SK-N-MC (cell line): ENCODE measurements around the gene EGFR.

Experiments
- DNase-seq: peaks from one replicate; pipeline ENCODE4 v3.0.0-alpha.2; 2011; ENCODE audit warnings: low read depth, low spot score
- H3K27ac ChIP-seq: fragments of 200-600 bp; sonication (generic); 2 replicates; pipeline ENCODE4 v1.5.1; 2016; ENCODE audit warnings: mixed run types
- H3K36me3 ChIP-seq: fragments of 200-600 bp; sonication (generic); 2 replicates; pipeline ENCODE4 v1.6.1; 2017; ENCODE audit warnings: antibody characterized with exemption, low read length, mixed read lengths; ENCODE audit not compliant: insufficient read depth
- H3K4me3 ChIP-seq: fragments of 200-600 bp; sonication (generic); 2 replicates; pipeline ENCODE4 v1.5.1; 2016
- H3K9ac ChIP-seq: fragments of 200-600 bp; sonication (generic); 2 replicates; pipeline ENCODE4 v1.8.0; 2017; ENCODE audit warnings: mixed run types, mixed read lengths; ENCODE audit not compliant: insufficient read length
- H3K9me3 ChIP-seq: fragments of 200-600 bp; sonication (generic); 2 replicates; pipeline ENCODE4 v1.6.1; 2017; ENCODE audit warnings: low read depth, mild to moderate bottlenecking, antibody characterized with exemption, low read length, moderate library complexity, mixed read lengths
- EZH2 ChIP-seq: fragments of 200-600 bp; sonication (generic); IDR thresholded peaks from one replicate; pipeline ENCODE4 v1.6.1; 2017; ENCODE audit warnings: antibody characterized with exemption
- FOXP2 ChIP-seq: optimal IDR thresholded peaks from 2 replicates; pipeline ENCODE3; 2011; ENCODE audit warnings: mild to moderate bottlenecking, moderate library complexity; ENCODE audit not compliant: insufficient read depth; ENCODE audit errors: extremely low read length, control extremely low read depth
- POLR2AphosphoS5 ChIP-seq: IDR thresholded peaks from 2 replicates; pipeline ENCODE4 v1.6.1; 2012; ENCODE audit warnings: mild to moderate bottlenecking, low read depth, low read length, borderline replicate concordance

EGFR gene

DNA sequence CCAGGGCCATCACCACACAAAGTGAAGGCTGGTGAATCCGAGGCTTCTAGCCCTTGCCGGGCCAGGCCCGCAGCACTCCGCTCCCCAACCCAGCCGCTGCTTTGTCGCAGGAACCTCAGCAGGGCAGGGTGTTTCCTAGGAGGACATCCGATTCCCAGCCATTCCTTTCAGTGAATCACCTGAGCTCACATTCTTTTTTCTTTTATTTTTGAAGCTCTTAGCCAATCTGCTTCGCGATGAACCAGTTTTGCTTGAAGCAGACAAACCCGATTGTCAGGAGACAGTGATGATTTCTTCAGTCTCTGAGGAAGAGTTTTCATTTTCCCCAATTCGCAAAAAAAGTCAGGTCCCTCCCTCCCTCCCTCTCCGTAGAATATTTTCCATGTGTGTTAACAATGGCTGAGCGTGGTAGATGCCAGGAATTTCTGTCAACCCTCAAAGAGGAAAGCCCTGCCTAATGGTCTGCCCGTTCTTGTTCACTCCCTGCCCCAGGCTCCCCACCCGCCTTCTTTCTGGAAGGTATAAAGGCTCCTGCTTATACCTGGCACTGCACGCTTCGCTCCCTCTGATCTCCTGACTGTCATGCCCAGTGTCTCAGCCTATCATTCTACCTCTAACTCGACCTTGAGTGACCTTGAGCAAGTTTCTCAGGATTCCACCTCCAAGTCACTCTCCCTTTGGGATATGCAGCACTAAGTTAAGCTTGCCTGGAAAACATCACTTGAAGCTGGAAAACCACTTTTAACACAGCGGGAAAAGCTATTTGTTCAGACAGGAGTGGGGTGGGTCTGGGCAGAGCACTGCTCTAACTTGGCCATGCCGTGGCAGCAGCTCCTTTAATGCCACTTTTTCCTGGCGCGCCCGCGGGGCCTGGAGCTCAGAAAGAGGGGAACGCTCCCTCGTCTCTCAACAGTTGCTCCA lies 35.1 kb downstream of the EGFR start:
- no peak overlapping the region for H3K4me3 ChIP-seq
- no peak overlapping the region for H3K9ac ChIP-seq
- H3K36me3 ChIP-seq = no peaks in the 10 kb centered on the region
- TF ChIP-seq FOXP2 (no peak), POLR2AphosphoS5 (no peak), EZH2 (no peak)
- no peak for DNase-seq
- H3K27ac ChIP-seq = no peak overlapping the region
- H3K9me3 ChIP-seq = no peaks in the 10 kb centered on the region

DNA sequence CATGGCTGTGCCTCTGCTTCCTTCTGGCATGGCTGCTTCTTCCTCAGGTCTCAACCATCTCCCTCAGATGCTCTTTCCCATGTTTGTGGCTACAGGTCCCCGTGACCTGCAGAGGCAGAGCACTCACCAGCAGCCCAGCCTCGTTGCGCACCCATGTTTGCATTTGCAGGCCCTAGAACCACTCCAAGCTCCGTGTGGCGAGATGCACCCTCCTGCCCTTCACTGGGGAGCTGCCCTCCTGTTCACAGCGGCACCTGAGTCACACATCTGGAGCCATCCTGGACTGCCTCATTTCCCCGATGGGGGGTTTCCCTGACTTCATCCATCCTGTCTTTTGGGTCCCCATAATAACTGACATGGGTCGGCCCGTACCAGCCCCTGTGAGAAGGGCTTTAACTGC lies 35.9 kb downstream of the EGFR start:
- TF ChIP-seq EZH2 = no peak
- Histone ChIP-seq H3K9me3 (no peaks in the 10 kb centered on the region), H3K9ac (no peak overlapping the region), H3K36me3 (no peaks in the 10 kb centered on the region), H3K27ac (no peak overlapping the region), H3K4me3 (no peak overlapping the region)
- no peak for DNase-seq

GRCh38 chr7:55055479-55055878 lies 36.7 kb downstream of the EGFR start:
- Histone ChIP-seq H3K4me3 (no peak overlapping the region), H3K27ac (no peak overlapping the region), H3K36me3 (no peaks in the 10 kb centered on the region), H3K9me3 (no peaks in the 10 kb centered on the region), H3K9ac (no peak overlapping the region)
- TF ChIP-seq POLR2AphosphoS5 (no peak), EZH2 (no peak), FOXP2 (no peak)
- no peak for DNase-seq

- Histone ChIP-seq H3K9me3 (no peaks in the 10 kb centered on the region), H3K36me3 (no peaks in the 10 kb centered on the region), H3K4me3 (no peak overlapping the region), H3K9ac (no peak overlapping the region), H3K27ac (no peak overlapping the region)
- no peak for DNase-seq
- TF ChIP-seq EZH2 (no peak), POLR2AphosphoS5 (no peak), FOXP2 (no peak)
These were observed 37.3 kb downstream of the EGFR start for GRCh38 chr7:55056068-55056467.

DNA sequence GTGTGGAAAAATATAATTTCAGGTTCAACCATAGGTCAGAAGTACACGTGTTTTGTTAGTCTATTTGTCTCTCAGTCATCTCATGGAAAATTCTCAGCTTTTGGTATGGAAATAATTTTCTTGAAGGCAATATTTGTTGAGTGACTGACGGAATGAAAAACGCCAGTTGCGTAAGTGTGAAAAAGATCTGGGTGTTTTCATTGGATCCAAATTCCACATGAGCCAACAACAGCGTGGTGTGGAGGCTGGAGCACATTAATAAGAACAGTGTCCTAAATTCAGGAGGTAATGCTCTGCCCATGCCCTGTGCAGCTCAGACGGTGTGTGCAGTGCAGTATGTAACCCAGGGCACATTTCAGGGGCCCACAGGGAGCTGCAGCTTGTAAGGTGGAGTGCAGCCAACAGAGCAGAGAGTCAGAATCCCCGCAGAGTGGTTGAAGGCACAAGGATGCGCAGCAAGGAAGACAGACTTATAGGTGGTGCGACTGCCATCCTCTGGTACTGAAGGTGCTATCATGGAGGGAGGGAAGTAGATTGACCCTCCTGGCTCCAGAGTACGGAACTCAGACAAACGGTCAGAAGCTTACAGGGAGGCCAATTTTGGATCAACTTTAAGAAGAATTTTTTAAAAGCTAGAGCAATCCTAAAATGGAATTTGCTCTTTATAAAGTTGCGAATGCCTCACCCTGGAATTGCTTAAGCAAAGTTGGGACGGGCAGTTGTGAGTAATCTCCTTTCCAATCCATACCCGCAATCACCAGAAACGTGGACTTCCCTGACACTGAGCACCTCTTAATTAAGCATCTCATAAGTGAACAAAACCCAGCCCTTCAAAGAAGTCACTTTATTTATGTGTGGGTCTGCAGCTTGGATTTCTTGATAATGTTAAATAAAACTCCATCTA lies 38.0 kb downstream of the EGFR start:
- no peaks in the 10 kb centered on the region for H3K9me3 ChIP-seq
- TF ChIP-seq EZH2 (no peak), FOXP2 (no peak), POLR2AphosphoS5 (no peak)
- H3K9ac ChIP-seq = no peak overlapping the region
- no peak for DNase-seq
- no peak overlapping the region for H3K4me3 ChIP-seq
- no peak overlapping the region for H3K27ac ChIP-seq
- no peaks in the 10 kb centered on the region for H3K36me3 ChIP-seq

DNA sequence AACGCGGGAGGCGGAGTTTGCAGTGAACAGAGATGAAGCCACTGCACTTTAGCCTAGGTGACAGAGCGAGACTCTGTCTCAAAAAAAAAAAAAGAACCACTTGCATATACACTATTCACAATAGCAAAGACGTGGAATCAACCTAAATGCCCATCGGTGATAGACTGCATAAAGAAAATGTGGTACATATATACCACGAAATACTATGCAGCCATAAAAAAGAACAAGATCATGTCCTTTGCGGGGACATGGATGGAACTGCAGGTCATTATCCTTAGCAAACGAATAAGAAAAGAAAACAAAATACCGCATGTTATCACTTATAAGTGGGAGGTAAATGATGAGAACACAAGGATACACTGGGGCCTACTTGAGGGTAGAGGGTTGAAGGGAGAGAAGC lies 39.5 kb downstream of the EGFR start:
- DNase-seq = no peak
- no peak overlapping the region for H3K9ac ChIP-seq
- H3K4me3 ChIP-seq = no peak overlapping the region
- H3K9me3 ChIP-seq = no peaks in the 10 kb centered on the region
- H3K27ac ChIP-seq = no peak overlapping the region
- H3K36me3 ChIP-seq = no peaks in the 10 kb centered on the region
- TF ChIP-seq FOXP2 = no peak
- TF ChIP-seq EZH2 = no peak
- no peak for TF ChIP-seq POLR2AphosphoS5

GRCh38 chr7:55059021-55059420 lies 40.2 kb downstream of the EGFR start:
- TF ChIP-seq FOXP2 (no peak), POLR2AphosphoS5 (no peak), EZH2 (no peak)
- Histone ChIP-seq H3K9me3 (no peaks in the 10 kb centered on the region), H3K36me3 (no peaks in the 10 kb centered on the region), H3K9ac (no peak overlapping the region), H3K4me3 (no peak overlapping the region), H3K27ac (no peak overlapping the region)
- DNase-seq = no peak

- TF ChIP-seq POLR2AphosphoS5 (no peak), EZH2 (no peak), FOXP2 (no peak)
- no peak for DNase-seq
- Histone ChIP-seq H3K9me3 (no peaks in the 10 kb centered on the region), H3K27ac (peak overlapping the region; percentile 39; the same call in 1 of the 2 replicates), H3K36me3 (no peaks in the 10 kb centered on the region), H3K9ac (no peak overlapping the region), H3K4me3 (no peak overlapping the region)
These were observed 41.3 kb downstream of the EGFR start for GRCh38 chr7:55060085-55060484.
